Uterus (tissue), 2 donors: ENCODE data around the gene DBNL.

ENCODE experiments used
- POLR2A ChIP-seq, 2 donors: fragments of 450-650 bp; IDR thresholded peaks; one replicate each; pipeline ENCODE4 v1.6.1; 2016; ENCODE audit warnings: antibody characterized with exemption in 2 of 2, mild to moderate bottlenecking in 1 of 2, moderate library complexity in 1 of 2
- TF ChIP-seq, protein P1 (sequence below), 4 experiments: fragments of 200-600 bp in 2 of 4; fragments of 450-650 bp in 2 of 4; sonication (generic) in 2 of 4; IDR thresholded peaks; one replicate each; pipeline ENCODE4 v1.5.1; 2016 to 2019; ENCODE audit warnings: antibody characterized with exemption in 4 of 4, mild to moderate bottlenecking in 2 of 4, moderate library complexity in 1 of 4

DNA sequence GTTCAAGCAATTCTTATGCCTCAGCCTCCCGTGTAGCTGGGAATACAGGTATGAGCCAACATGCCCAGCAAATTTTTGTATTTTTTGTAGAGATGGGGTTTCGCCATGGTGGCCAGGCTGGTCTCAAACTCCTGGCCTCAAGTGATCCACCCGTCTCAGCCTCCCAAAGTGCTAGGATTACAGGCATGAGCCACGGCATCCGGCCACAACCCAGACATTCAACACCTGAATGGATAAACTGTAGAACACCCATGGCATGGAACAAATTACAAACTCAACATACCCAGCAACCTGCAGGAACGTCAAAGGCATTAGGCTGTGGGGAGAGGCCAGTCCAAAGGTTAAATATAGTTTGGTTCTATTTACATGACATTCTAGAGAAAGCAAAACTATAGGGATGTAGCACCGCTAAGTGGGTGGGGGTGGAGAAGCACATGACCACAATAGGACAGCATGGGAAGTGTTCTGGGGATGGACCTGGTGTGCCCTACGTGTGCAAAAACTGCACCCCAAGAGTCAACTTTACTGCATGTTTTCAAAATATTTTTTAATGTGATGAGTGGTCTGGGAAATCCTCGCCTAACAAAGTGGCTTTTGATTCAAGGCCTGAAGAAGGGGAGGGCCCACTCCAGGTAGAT lies 27.3 kb downstream of the DBNL start:
- TF ChIP-seq, protein P1, sequence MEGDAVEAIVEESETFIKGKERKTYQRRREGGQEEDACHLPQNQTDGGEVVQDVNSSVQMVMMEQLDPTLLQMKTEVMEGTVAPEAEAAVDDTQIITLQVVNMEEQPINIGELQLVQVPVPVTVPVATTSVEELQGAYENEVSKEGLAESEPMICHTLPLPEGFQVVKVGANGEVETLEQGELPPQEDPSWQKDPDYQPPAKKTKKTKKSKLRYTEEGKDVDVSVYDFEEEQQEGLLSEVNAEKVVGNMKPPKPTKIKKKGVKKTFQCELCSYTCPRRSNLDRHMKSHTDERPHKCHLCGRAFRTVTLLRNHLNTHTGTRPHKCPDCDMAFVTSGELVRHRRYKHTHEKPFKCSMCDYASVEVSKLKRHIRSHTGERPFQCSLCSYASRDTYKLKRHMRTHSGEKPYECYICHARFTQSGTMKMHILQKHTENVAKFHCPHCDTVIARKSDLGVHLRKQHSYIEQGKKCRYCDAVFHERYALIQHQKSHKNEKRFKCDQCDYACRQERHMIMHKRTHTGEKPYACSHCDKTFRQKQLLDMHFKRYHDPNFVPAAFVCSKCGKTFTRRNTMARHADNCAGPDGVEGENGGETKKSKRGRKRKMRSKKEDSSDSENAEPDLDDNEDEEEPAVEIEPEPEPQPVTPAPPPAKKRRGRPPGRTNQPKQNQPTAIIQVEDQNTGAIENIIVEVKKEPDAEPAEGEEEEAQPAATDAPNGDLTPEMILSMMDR (IDR thresholded peaks at IDR 0.05): no peak
- TF ChIP-seq POLR2A (IDR thresholded peaks at IDR 0.05): no peak
